ENCODE measurements around the gene HERC5.
"Not testable (repeated sequence)": the region's sequence is repeated elsewhere in the genome, so short reads cannot be mapped to it uniquely, and the experiment has no call there.

Gene HERC5

DNA sequence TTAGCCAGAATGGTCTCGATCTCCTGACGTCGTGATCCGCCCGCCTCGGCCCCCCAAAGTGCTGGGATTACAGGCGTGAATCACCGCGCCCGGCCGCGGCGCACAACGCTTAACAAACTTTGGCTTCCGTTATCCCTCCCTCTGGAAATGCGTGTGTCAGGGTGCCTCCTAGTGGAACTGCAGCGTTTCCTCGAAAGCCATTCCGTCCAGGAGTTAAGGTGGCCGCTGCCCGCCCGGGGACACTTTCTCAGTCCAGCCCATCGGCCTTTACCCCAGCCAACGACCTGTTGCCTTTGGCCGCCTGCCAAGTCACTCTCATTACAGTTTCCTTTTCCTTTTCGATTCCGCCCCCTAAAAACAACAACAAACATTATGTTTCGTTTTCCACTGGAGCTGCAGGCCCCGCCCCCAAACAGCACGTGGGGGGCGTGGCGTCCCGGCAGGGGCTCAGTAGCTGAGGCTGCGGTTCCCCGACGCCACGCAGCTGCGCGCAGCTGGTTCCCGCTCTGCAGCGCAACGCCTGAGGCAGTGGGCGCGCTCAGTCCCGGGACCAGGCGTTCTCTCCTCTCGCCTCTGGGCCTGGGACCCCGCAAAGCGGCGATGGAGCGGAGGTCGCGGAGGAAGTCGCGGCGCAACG is at the start of gene HERC5:
Gene HERC5 (plus strand): TSS at position 450 of the 637 bp plus-strand sequence. CDS start 151 bp downstream, at position 601.
- DNase-seq: peak; percentile 87

DNA sequence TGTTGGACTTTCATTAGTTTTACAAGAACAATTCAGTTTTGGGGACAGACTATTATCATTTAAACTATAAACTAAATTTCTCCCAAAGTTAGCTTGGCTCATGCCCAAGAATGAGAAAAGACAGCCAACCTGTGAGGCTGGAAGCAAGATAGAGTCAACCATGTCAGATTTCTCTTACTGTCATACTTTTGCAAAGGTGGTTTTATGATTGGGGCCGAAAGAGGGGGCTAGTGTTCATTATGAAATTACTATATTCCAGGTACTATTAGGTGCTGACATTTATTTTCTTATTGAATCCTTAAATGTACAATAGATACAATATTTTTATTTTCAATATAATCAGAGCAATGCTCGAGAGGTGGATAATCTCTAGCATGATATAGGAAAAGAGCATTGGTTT is 47.7 kb upstream of the HERC5 start:
- DNase-seq: no peak

DNA sequence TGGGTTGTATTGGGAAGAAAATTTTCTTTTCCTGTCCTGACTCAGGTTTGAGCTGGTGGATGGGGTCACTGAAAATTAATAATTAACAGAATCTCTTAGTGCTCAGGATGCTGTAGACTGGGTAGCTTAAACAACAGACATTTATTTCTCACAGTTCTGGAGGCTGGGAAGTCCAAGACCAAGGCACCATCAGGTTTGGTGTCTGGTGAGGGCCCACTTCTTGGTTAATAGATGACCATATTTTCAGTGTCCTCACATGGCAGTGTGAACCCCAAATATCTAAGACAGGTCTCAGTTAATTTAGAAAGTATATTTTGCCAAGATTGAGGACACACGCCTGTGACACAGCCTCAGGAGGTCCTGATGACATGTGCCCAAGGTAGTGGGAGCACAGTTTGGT is 47.1 kb upstream of the HERC5 start:
- DNase-seq: no peak

DNA sequence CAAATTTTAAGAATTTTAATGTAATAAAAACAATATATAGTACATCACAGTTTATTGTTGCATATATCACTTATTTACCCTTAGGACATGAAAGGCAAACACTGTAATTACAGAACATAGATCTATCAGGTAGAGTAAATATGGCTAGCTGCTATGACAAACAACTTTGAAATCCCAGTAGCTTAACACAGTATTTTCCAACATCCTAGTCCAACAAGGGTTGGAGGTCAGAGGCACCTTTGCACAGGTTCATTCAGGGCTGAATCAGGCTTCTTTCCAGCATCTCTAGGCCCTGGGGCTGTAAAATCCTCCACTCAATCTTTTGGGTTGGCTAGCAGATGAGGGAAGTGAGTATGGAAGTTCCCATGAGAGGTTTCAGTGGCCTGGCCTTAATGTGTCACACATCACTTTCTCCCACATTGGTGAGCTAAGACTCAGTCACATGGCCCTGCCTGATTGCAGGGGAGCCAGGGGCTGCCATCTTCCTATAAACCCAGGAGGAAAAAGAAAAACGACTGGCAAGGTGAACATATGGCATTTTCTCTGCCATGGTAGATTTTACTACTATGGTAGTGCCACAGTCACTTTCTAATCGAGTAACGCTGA is 45.3 kb upstream of the HERC5 start:
- DNase-seq: peak; percentile 9

DNA sequence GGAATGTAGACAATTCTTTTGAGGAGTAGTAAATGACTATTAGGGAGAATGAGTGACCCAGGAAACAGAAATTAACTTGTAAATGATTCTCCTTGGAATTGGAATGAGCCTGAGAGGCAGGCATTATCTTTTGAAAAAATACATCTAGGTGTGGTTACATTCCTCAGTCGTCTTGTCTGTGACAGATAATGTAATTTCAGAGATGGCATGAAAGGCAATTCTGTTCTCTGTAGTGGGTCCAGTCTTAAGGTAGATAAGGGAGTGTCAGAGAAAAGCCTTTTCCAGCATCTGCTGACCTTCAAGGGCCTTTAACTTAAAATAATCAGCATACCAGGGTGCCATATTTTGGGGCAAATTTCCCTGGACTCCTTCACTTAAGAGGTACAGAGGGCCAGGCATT is 43.1 kb upstream of the HERC5 start:
- DNase-seq: no peak

DNA sequence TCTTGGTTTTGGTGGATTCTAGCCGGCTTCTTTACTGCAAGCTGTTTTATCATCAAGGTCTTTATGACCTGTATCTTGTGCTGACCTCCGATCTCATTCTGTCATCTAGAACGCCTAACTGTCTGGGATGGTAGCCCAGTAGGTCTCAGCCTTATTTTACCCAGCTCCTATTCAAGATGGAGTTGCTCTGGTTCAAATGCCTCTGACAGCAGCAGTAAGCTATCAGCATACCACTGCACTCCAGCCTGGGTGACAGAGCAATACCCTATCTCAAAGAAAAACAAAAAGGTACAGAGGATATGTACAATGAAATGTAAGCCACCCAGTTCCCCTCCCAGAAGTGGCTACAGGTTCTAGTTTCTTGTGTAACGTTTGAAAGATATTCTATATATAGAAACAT is 42.2 kb upstream of the HERC5 start:
- no peak for DNase-seq

DNA sequence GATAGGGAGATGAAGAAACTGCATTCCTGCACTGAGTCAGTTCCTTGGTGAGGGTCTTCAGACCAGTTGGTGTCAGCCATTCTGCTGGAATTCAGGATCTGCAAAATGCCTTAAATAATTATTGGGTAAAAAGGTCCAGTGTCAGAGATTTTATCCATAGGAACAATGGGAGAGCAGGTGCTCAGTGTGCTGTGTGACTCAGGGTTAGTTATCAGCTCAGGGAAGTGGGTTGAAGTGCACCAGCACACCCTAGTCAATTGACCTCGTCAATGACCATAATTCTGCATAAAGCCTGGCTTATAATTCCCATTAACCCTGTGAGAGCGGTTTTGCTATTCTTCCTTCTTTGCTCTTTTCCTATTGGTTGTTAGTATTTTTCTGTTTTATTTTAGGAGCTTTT is 40.9 kb upstream of the HERC5 start:
- DNase-seq: no peak

DNA sequence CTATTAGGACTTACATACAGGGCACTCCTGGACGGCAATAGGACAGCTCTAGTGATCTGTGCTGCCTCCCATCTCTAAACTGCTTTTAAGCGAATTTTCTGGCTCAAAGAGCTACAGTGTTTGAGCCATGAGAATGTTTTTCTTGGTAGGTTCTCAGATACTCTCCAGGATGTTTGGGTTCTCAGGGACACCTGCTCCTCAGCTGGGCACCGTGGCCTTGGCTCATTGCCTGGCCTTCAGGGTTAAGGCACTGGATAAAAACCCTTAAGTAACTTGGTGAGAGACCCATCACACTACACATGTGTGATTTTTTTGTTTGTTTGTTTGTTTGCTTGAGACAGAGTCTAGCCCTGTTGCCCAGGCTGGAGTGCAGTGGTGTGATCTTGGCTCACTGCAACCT is 38.5 kb upstream of the HERC5 start:
- no peak for DNase-seq

DNA sequence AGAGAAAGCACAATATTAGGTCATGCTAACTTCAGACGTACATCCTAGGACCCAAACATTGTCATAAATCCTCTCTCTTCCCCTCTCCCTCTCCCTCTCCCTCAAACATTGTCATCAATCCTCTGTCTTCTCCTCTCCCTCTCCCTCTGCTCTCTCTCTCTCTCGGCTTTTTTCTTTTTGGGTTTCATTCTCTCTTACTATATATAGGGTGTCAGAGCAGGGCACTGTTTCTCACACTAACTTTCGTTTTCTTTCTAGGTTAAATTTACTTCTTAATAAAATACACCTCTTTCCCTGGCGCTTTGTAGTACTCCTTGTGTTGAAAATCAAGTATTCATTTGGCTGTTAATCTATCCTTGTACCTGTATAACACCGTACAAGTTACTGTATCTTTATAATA is 37.0 kb upstream of the HERC5 start:
- DNase-seq: no peak

DNA sequence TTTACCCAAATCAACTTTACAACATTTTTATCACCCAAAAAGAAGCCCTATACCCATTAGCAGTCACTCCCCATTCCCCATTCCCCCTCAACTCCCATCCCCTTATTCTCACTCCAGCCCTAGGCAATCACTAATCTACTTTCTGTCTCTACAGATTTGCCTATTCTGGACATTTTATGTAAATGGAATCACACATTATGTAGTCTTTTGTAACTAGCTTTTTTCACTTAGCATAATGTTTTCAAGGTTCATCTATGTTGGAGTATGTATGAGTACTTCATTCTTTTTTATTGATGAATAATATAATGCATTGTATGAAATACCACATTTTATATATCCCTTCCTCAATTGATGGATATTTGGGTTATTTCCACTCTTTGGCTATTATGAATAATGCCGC is 36.1 kb upstream of the HERC5 start:
- no peak for DNase-seq

DNA sequence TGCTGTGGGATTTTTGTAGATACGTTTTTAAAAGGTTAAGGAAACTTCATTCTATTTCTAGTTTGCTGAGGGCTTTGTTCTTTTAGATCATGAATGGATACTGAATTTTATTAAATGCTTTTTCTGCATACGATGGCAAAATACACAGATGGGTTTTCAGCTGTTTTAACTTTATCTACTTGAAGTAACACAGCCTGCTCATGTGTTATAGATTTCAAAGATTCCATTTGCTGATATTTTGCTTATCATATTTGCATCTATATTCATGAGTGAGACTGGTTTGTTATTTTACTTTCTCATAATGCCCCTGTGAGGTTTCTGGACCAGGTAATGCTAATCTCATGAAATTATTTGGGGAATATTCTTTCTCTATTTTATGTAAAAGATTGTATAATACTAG is 34.5 kb upstream of the HERC5 start:
- no peak for DNase-seq

DNA sequence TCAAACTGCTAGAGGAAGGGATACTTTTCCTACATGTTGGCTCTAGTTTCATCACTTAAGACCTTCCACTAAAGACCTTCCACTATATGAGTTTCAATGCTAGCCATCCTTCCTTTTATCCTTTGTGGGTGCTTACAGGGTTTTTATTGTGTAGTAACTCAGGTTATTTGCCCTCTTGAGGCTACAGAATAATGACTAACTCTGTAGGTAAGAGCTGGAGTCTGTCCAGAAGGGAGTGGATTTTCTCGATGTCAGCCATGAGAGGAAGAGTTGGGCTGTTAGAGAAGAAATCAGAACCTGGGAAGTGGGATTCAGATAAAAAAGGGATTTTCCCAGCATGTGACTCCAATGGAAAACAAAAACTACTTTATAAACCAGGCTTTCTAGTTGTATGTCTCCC is 27.5 kb upstream of the HERC5 start:
- no peak for DNase-seq

DNA sequence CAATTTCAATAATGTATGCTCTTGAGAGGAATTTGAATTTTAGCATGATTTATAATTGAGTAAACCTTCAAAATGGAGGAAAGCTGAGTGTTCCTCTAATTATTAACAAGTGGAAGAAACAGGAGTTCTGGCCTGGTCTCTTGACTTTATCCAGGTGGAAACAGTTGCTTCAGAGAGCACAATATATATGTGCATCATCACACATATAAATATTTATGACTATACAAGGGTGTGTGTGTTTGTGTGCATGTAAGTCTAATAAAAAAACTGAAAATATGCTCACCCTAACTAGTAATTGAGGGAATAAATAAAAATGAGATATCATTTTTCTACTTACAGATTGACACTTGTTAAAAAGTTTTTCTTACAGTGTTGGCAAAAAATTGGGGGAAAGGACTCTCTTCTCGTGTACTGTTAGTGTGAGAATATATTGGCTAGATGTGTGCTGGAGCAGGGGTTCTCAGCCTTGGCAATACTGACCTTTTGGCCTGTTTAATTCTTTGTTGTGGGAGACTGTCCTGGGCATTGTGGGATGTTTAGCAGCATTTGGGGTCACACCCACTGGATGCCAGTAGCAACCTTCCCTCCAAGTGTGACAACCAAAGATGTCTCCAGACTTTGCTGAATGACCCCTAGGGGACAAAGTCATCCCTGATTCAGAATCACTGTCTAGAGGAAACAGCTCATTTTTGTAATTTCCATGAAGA is 20.8 kb upstream of the HERC5 start:
- no peak for DNase-seq

DNA sequence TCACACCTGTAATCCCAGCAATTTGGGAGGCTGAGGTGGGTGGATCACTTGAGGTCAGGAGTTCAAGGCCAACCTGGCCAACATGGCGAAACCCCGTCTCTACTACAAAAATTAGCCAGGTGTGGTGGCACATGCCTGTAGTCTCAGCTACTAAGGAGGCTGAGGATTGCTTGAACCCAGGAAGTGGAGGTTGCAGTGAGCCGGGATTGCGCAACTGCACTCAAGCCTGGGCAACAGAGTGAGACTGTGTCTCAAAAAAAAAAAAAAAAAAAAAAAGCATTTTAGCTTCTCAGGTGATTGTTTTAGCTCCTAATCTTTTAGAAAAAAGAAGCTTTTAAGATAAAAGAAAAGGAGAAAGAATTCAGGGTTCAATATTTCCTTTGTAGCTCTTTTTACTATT is 19.0 kb upstream of the HERC5 start:
- DNase-seq: not testable (repeated sequence)

DNA sequence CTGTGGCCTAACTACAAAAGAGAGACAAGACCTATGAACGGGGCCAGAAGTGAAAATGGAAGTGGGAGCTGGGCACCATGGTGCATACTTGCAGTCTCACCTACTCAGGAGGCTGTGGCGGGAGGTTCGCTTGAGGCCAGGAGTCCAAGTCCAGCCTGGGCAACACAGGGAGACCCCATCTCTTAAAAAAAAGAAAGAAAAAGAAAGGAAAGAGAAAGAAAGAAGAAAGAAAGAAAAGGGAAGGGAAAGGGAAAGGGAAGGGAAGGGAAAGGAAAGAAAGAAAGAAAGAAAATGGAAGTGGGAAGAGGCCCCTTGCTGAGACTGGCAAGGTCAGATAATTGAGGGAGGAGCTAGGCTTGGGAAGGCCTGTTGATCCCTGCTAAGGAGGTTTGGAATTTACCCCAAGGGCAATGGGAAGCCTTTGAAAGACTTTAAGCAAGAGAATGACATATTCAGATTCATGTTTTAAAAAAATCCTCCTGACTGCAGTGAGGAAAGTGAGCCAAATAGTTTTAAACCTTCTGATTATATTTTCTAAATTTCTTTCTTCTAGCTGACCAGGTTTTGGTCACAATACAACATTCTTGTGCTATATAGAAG is 17.7 kb upstream of the HERC5 start:
- DNase-seq: no peak

DNA sequence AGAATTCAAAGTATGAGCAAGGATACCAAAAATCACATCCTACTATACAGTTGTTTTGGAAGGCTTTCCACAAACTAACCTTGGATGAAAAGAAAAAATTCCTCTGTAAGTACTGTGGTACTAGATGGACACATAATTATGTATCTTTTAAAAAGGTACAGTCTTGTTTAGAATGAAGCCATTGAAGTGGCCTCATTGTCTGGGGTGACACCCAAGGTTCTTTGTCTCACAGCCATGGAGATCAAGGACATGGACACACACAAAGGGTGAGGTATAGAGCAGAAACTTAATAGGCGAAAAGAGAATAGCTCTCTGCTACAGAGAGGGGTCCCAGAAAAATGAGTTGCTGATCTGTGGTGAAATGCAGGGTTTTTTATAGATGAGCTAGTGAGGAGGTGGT is 16.8 kb upstream of the HERC5 start:
- DNase-seq: no peak

DNA sequence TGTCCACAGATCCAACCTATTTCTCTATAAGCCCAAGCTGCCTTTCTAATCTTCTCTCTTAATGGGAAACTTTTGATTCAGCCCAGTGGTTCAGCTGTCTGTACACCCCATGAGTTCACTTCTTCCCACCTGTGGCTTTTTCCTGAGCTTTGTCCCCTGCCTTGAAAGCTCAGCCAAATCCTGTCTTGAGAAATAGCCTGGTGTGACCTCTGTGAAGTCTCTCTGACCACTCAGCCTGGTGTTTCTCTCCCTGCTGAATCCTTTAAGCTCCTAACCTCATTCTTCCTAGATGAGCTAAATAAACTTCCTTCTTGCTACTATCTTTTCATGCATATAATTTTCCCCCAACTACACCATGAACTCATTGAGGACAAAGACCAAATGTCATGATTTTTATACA is 15.2 kb upstream of the HERC5 start:
- no peak for DNase-seq

DNA sequence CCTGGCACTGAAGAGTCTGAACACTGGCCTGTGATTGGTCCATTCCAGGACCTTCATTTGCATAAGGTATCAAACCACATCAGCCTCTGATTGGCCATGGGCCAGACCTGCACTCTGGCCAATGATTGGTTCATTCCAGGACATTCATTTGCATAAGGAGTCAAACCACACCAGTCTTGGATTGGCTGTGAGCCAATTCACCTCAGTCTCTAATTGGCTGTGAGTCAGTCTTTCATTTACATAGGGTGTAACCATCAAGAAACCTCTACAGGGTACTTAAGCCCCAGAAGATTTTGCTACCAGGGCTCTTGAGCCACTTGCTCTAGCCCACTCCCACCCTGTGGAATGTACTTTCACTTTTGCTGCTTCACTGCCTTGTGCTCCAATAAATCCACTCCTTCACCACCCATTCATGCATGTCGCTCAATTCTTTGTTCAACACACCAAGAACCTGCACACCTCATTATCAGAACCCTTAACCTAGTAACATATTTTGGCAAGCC is 14.2 kb upstream of the HERC5 start:
- DNase-seq: no peak

DNA sequence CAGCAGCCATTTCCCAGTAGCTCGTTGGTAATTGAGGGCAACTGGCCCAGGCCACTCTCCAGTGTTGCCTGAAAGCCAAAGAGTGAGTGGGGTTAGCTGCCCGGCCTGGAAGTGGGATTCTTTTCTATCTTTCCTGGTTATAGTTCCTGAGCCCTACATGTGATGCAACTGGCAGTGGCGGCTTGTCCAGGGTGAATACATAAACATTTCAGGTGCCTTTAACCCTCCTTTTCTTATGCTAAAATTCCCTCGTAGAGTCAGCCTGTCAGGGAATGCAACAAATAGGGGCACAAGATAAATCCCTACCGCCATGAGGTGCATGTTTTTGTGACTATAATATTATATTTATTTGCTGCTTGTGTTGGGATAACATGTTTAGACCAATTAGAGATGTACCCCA is 13.4 kb upstream of the HERC5 start:
- no peak for DNase-seq

DNA sequence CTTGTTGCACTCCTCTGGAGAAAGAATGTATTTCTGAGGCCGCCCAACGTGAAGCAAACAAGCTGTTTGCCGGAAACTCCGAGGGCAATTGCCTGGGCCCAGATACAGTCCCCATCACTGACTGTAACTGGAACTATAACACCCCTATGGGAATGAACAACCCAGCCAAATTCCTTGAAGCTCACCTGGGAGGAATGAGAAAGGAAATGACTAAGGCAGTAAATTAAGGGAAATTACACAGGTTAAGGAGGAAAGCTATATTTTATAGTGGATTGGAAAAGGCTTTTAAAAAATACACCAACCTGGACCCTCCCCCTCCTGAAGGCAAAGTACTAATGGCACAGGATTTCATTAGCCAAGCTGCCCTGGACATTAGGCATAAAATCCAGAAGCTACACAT is 11.7 kb upstream of the HERC5 start:
- no peak for DNase-seq

DNA sequence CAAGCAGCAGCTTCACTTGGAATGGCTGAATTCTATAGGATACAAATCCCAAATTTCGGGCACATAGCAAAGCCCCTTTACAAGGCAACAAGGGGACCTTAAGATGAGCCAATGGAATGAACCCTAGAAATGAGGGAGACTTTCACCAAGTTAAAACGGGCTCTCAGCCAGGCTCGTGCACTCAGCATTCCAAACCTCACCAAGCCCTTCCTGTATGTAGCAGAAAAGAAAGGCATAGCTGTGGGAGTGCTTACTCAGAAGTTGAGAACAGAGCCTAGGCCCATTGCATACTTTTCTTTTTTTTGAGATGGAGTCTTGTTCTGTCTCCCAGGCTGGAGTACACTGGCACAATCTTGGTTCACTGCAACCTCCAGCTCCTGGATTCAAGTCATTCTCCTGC is 10.8 kb upstream of the HERC5 start:
- no peak for DNase-seq

DNA sequence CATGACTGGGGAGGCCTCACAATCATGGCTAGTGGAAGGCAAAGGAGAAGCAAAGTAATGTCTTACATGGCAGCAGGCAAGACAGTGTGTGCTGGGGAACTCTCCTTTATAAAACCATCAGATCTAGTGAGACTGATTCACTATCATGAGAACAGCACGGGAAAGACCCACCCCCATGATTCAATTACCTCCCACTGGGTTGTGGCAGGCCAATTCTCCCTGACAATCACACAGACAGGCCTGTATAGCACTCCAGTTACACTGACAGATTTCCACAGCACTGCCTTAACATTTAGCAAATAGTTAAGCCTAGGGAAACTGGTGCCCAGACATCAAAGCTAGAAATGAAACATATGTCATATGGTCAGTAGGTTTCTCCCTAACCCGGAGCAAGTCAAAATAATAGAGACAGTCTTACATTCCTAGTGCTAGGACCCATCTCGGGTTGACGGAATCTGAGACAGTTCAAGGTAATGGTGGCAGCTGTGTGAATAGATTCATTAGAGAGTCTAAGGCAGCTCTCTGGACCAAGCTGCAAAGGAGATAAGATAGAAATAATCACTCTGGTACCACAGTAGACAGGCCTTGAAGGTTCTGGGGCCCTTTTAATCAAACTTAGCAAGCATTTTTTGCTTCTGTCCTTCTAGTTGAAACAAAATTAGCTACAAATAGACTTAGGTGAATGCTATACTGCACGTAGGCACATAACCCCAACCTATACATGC is 9.4 kb upstream of the HERC5 start:
- no peak for DNase-seq

DNA sequence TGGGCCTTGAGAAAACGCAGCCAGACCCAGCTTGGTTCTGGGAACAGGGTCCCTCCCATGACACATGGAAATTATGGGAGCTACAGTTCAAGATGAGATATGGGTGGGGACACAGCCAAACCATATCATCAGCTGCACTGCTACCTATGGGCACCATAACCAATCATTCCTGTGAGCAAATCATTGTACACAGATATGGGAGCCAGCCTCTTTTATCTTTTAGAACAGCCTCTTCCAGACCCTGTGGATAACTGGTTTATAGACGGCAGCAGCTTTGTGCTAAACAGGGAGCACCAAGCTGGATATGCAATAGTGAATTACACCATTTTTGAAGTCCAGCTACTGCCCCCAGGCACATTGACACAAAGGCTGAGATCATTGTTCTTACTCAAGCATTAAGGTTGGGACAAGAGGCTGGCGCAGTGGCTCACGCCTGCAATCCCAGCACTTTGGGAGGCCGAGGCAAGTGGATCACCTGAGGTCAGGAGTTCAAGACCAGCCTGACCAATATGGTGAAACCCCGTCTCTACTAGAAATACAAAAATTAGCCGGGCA is 8.6 kb upstream of the HERC5 start:
- DNase-seq: not testable (repeated sequence)
